ENCODE results near the gene TMA16.

Gene TMA16

GRCh38 chr4:163563592-163563991 is 69.1 kb downstream of the TMA16 start:
- DNase-seq (no peak), ATAC-seq (no peak)
- no peak overlapping the region for H3K4me3 Mint-ChIP-seq
- peaks cover 14% of the 10 kb centered on the region for H3K4me1 Mint-ChIP-seq
- no peak overlapping the region for H3K27ac Mint-ChIP-seq
- no peaks in the 10 kb centered on the region for H3K27me3 Mint-ChIP-seq
- H3K9me3 Mint-ChIP-seq, result peaks cover 18% of the 10 kb centered on the region
- H3K36me3 Mint-ChIP-seq (ENCODE audit: low read depth), result peaks cover 2% of the 10 kb centered on the region

GRCh38 chr4:163564221-163564720 is 69.8 kb downstream of the TMA16 start:
- Mint-ChIP-seq H3K9me3 (peaks cover 18% of the 10 kb centered on the region), H3K4me1 (peaks cover 9% of the 10 kb centered on the region), H3K4me3 (no peak overlapping the region), H3K27ac (no peak overlapping the region), H3K27me3 (no peaks in the 10 kb centered on the region), H3K36me3 (ENCODE audit: low read depth) (peaks cover 2% of the 10 kb centered on the region)
- ATAC-seq (no peak), DNase-seq (no peak)

- Mint-ChIP-seq H3K4me1 (peaks cover 4% of the 10 kb centered on the region), H3K27me3 (no peaks in the 10 kb centered on the region), H3K4me3 (no peak overlapping the region), H3K36me3 (ENCODE audit: low read depth) (no peaks in the 10 kb centered on the region), H3K9me3 (peaks cover 11% of the 10 kb centered on the region), H3K27ac (no peak overlapping the region)
- no peak for ATAC-seq
- no peak for DNase-seq
Observed at GRCh38 chr4:163565226-163566135, 71.0 kb downstream of the TMA16 start.

- peaks cover 4% of the 10 kb centered on the region for H3K4me1 Mint-ChIP-seq
Observed at GRCh38 chr4:163566257-163566796, 71.8 kb downstream of the TMA16 start.

GRCh38 chr4:163568843-163569242 is 74.4 kb downstream of the TMA16 start:
- no peak for ATAC-seq
- Mint-ChIP-seq H3K27ac (no peak overlapping the region), H3K4me3 (no peak overlapping the region), H3K9me3 (no peaks in the 10 kb centered on the region), H3K27me3 (no peaks in the 10 kb centered on the region), H3K4me1 (peaks cover 2% of the 10 kb centered on the region), H3K36me3 (ENCODE audit: low read depth) (no peaks in the 10 kb centered on the region)
- DNase-seq, result no peak

More at GRCh38 chr4:163566257-163566796, 71.8 kb downstream of the TMA16 start:
- Mint-ChIP-seq H3K36me3 (ENCODE audit: low read depth) (no peaks in the 10 kb centered on the region), H3K27me3 (no peaks in the 10 kb centered on the region), H3K4me3 (no peak overlapping the region), H3K27ac (no peak overlapping the region), H3K9me3 (peaks cover 7% of the 10 kb centered on the region)
- DNase-seq (no peak), ATAC-seq (no peak)

Measured in activated naive CD8-positive, alpha-beta T cell treated with anti-CD3 and anti-CD28 coated beads, Interleukin-2, amount 50 U/mL, for 24 hours (primary cell).